ENCODE data around the gene ADCY10.

DNA sequence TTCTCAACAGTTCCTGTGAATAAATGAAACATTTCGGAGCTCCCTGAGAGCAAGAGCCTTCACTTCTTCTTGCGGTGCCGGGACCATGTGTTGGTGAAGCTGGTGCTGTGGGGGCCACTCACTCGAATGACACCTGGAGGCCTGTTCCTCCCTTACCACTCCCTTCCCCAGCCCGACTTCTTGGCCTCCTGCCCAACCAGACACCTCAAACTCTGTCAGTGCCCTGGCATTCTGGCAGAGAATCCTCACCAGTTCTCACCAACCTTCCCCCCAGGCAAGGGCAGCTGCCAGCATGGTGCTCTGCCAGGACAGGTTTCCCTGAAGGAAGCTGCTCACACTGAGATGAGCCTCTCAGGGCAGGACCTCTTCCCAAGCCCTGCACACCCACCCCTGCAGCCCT, 123.8 kb downstream of the ADCY10 start:
- TF ChIP-seq POLR2A (IDR thresholded peaks at IDR 0.05; ENCODE audit: low read length) (no peak), GATA1 (IDR thresholded peaks at IDR 0.05; ENCODE audit: low read depth, low read length) (no peak)
